Measurements from ENCODE around the gene TPM1.
"Not testable (repeated sequence)": the region's sequence is repeated elsewhere in the genome, so short reads cannot be mapped to it uniquely, and the experiment has no call there.

The TPM1 gene

DNA sequence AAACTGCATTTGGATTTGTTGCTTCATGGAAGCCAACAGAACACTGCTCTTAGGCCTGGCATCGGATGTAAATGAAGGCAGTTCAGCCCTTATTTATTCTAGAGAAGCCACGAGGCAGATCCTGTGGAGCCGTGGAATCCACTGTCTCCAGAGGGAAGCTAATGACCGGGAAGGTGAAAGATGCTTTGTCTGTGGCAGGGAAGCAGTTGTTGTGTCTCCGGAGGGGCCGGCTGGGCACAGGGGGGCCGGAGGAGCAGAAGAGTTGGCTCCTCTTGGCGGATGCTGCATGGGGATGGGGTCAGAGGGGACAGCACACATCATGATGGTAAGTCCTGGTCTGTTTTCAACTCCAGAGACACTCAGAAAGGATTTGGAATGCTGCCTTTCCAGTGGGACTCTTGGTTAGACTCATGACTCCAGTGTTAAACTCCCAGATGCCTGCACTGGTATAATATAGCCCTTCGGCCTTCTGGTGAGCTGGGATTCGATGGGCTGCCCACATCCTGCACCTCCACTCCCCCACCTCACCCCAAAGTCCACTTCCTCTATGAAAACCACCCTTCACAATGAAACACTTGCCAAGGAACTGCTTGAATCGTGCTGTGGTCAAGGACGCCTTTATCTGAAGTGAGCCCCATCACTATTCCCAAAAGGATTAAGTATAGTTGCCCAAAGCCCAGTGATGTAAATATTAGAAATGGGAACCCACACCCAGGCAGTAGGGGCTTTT is 33.6 kb downstream of the TPM1 start:
- DNase-seq = no peak

GRCh38 chr15:63076714-63077046 is 34.1 kb downstream of the TPM1 start:
- DNase-seq = no peak

DNA sequence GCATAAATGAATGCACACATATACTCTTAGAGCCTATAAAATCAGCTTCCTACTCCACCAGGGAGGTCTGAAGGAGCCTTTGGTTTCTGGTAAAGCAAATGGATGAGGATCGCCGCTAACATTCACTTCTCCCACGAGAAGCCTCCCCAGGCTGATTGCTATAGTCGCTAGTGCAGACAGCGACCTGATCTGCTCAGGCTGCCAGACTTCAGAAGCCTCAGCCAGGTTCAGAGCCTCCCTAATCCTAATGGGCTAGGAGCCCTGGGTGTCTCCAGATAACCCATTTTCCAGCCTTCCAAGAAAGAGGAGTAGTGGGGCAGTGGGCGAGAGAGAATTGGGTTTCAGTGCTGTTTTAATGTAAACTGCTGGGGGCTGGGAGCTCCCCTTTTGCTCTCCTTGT is 35.4 kb downstream of the TPM1 start:
- DNase-seq = no peak

- no peak for DNase-seq
Measured at GRCh38 chr15:63079947-63080626, 37.5 kb downstream of the TPM1 start.

DNA sequence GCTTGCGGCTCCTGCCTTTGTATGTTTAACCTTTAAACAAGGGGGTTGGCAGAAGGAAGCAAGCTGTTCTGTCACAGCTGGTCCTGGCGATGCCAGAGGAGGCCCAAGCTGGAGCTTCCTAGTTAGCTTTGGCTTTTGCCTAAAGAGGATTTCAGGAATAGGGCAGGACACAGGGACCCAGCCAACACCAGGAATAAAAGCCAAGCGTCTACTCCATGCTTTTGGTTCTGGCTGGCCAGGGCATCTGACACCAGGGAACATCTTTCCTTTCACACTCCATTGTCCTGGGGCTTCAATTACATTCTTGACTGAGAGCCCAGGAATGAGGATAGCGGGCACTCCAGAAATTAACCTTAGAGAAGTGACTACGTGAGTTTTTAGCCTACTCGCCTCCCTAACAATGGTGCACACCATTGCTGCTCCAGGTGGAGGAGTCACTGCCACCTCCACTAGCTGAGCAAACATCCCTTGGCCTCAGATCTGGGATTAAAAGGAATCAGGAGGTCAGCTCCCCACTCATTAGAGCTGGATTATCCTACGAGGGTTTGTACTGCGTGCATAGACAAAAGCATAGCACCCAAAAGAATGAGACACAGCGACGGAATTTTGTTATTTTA is 38.2 kb downstream of the TPM1 start:
- DNase-seq = no peak

GRCh38 chr15:63082366-63082765 is 39.8 kb downstream of the TPM1 start:
- DNase-seq = no peak

DNA sequence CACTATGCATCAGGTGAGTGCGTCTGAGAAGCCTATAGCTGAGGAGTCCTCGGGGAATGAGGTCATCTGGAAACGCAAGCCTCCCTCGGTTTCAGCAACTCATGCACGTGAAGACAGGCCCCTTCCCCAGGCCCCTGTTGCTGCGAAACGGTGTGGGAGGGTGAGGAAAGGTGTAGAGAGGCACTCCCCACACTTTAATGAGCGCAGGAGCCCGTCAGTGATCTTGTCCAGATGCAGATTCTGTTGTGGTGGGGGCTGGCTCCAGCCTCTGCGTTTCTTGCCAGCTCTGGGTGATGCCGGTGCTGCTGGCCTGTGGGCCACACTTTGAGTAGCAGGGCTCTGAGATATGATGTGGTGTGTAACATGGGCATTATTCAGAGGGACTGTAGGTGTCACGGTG is 40.5 kb downstream of the TPM1 start:
- DNase-seq = no peak

DNA sequence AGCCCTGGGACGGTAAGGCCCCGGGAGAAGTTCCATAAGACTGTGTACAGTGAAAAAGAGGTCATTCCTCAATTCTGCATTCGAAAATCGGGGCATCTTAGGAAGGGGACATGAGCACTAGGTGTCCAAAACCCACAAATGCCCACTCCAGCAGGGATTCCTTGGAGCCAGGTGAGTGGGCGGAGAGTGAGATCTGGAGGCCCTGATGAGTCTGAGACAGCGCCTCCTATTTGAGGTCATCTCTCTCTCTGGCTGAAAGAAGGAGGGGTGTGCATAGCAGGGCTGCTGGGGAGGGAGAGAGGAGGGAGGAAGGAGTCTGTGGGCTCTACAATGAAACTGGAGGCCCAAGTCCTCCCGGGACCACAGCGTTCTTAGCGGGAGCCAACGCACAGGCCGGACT is 41.0 kb downstream of the TPM1 start:
- no peak for DNase-seq

- DNase-seq = no peak
Measured at GRCh38 chr15:63084806-63085205, 42.3 kb downstream of the TPM1 start.

- DNase-seq = no peak
Measured at GRCh38 chr15:63085289-63085688, 42.7 kb downstream of the TPM1 start.

GRCh38 chr15:63086271-63086670 is 43.7 kb downstream of the TPM1 start:
- peak; percentile 87 for DNase-seq

DNA sequence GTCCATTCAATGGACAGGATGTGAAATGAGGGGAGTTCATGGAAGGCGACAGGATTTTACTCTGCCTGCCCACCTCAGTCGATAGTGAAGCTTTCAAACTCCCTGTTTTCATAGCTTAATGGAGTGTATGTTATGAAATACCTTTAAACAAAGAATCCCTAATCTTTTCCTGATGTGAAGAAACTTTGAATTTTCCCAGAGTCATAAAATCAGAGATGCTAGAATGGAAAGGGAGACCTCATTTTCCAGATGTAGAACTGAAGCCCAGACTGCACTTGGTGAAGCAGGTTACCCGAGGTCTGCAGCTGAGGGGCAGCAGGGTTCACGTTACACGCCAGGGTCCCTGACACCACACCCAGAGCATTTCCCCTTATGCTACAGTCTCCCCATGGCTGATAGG is 44.4 kb downstream of the TPM1 start:
- DNase-seq = no peak

- no peak for DNase-seq
Measured at GRCh38 chr15:63088533-63089245, 46.1 kb downstream of the TPM1 start.

DNA sequence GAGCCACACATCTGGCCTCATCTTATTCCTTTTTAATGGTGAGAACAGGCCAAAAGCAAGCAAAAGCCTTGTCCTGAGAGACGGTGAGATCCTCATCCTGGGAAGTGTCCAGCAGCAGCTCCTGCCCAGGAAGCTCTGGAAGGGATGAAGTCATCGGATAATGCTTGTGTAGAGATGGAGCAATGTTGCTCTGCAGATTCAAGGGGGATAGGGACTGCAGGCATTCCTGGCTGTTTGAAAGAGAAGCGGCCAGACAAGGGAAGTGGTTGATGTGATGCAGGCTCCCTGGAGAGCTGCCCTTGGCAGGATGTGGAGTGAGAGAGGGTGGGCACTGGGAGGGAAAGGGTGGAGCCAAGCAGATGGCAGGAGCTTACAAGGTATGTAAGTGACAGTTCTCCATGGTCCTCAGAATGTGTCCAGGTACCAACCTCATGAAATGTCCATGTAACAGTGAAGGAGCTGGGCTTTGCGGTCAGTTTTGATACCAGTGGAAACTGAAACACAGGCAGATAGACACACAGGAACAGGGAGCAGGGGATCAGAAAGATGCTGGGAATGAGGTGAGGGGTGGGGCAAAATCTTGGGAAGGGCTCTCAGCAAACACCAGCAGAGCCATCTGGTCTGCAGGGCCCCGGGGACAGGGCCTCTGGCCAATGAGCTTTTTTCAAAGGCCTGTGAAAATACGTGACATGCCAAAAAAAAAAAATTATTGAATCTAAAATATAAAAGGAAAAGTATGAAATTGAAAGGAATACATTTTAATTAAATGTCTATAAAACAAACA is 46.9 kb downstream of the TPM1 start:
- peak; percentile 96 for DNase-seq

- DNase-seq = no peak
Measured at GRCh38 chr15:63090472-63090871, 47.9 kb downstream of the TPM1 start.

DNA sequence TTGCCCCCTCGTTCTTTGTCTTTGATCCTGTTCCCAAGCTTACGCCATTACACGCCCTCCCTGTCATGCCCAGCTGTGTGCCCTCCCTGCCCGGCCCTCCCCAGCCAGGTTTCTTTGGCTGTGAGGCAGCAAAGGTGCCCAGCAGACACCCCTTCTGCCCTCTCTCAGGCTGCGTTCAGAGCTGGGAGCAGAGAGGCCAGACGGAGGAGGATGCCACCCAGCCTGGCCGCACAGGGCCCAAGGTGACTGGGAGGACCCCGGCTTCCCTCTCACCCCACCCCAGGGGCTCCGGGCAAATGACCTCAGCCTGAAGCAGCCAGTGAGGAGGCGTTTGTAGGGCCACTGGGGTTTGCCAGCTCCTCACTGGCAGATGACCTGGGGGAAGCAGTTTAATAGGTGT is 48.3 kb downstream of the TPM1 start:
- no peak for DNase-seq

- DNase-seq = no peak
Measured at GRCh38 chr15:63091679-63092446, 49.3 kb downstream of the TPM1 start.

- peak; percentile 72 for DNase-seq
Measured at GRCh38 chr15:63093486-63094205, 51.1 kb downstream of the TPM1 start.

GRCh38 chr15:63094495-63094931 is 52.0 kb downstream of the TPM1 start:
- DNase-seq = peak; percentile 75

DNA sequence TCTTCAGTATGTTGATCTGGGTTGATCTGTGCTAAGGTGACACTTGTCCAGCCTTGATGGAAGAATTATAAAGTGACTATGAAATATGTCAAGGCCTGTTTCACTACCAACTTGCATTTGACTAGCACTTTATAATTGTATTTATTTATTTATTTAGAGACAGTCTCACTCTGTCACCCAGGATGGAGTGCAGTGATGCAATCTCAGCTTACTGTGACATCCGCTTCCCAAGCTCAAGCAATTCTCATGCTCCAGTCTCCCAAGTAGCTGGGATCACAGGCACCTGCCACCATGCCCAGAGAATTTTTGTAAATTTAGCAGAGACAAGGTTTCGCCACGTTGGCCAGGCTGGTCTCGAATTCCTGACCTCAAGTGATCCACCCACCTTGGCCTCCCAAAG is 53.6 kb downstream of the TPM1 start:
- DNase-seq = no peak

DNA sequence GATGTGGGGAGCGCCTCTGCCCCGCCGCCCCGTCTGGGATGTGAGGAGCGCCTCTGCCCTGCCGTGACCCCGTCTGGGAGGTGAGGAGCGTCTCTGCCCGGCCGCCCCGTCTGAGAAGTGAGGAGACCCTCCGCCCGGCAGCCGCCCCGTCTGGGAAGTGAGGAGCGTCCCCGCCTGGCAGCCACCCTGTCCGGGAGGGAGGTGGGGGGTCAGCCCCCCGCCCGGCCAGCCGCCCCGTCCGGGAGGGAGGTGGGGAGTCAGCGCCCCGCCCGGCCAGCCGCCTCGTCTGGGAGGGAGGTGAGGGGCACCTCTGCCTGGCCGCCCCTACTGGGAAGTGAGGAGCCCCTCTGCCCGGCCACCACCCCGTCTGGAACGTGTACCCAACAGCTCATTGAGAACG is 56.4 kb downstream of the TPM1 start:
- DNase-seq = not testable (repeated sequence)
